Measurements from ENCODE around the gene BTBD10.

GRCh38 chr11:13479688-13480087, 16.7 kb upstream of the BTBD10 start:
- TF ChIP-seq CTCF (IDR thresholded peaks at IDR 0.05; ENCODE audit: insufficient read depth, low read length, poor library complexity, severe bottlenecking) (no peak), EZH2phosphoT487 (conservative IDR thresholded peaks at IDR 0.05; ENCODE audit: low read length) (no peak)
